ENCODE data around the gene MYPN.
"Not testable (repeated sequence)": the region's sequence is repeated elsewhere in the genome, so short reads cannot be mapped to it uniquely, and the experiment has no call there.

The MYPN gene

DNA sequence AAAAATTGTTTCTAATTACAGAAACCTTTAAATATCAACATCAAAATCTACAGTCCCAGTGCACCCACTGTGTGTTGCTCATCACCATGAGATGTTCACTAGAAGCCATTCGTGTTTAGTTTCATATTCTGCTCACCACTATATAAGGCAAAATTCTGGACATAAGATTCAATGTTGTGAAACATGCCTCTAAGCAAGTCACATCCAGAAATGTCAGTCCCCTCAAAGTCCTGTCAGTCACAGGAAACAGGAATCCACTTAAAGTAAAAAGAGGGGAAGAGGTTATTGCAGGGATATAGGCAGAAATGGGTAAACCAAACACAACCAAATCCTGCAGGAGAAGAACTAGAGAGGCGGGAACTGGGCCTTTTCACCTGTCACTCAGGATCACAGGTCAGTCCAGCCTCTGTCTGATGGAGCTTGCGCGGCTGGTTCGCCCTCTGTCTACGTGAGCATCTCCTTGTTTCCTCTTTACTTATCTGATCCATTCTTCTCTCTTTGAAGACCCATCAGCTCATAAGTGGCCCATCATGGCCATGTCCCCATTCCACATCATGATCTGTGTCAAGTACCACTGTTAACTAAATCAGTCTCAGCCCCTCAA lies 58.4 kb downstream of the MYPN start:
- DNase-seq (ENCODE audit: low read depth in 2 of 2), result no peak

DNA sequence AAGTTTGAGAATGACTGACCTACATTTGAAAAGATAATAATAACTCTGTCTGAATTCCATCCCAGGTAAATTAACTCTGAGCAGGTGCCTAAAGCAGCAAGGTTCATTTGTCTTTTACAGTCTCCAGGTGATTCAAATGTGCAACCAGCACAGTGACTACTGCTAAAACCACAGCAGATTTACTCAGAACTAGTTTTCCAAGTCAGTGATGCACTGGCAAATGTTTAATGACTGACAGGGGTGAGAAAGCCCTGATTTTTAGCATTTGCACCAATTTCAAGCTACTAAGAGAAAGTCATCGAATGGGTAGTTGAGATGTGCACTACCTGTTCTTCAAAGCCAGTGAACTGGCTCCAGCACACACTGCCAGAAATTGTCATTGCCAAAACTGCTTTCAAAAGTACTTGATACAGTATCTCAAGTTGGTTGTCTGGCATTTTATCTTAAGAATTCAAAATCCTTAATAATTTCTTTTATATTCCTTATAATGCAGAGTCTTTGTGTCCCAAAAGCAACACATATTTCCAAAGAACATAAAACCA lies 62.3 kb downstream of the MYPN start:
- no peak for DNase-seq (ENCODE audit: low read depth in 2 of 2)

DNA sequence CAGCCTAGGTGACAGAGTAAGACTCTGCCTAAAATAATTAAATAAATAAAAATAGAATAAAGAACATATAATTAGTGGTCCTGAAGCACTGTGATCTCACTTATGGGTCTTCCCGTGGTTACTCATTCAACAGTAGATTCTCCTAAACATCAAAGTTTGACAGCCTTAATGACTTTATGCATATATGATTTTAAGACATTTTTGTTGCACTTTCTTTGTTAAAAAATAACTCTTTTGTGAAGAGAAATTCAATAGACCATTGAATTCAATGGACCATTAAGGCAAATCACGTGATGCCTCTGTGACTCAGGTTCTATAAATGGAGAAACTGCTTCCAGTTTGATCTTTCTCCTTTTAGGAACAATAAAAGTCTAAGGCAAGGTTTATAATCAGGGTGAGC lies 63.0 kb downstream of the MYPN start:
- no peak for DNase-seq (ENCODE audit: low read depth in 2 of 2)

DNA sequence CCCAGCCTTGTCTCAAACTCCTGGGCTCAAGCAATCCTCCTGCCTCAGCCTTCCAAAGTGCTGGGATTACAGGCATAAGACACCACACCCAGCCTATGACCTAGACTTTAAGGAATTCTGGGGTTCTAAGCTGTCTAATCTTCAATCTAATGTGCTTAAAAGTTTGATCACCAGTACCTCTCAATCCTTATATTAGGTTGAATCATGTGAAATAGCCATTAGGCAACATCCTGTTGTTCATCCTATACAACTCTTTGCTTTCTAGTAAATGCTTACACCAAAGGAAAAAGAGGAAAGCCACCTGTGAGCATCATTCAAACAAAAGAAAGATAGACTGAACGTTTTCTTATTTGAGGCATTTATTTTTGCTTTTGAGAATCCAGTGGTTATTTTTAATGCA lies 66.7 kb downstream of the MYPN start:
- no peak for DNase-seq (ENCODE audit: low read depth in 2 of 2)

DNA sequence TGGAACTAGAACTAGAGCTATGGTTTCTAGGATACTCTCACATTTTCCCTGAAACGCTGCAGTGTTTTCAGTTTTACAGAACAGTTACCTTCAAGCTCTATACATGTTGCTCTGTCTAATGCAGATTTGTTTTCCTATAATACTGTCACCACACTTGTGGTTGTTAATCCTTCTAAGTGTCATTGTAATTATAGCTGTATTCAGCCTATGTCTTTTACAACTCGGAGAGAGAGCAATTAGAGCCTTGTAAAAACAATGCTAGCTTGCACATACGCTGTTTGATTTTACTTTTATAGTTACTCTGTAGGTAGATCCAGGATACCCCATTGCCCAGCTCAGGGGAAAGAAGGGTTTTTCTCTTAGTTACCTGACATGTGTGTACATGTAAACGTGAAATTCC lies 67.5 kb downstream of the MYPN start:
- no peak for DNase-seq (ENCODE audit: low read depth in 2 of 2)

DNA sequence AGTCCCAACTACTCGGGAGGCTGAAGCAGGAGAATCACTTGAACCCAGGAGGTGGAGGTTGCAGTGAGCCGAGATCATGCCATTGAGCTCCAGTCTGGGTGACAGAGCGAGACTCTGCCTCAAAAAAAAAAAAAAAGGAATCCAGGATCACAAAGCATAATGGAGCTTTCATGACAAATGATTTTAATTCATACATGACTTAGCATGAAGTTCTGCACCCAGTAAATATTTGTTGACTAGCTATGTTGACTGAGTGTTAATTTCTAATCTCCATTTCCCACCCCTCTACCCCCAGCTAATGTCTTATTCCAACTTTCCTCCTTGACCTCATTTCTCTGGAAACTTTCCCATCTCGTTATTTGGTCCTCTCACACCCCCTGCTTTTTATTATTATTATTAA lies 69.3 kb downstream of the MYPN start:
- DNase-seq (ENCODE audit: low read depth in 2 of 2), result no peak

DNA sequence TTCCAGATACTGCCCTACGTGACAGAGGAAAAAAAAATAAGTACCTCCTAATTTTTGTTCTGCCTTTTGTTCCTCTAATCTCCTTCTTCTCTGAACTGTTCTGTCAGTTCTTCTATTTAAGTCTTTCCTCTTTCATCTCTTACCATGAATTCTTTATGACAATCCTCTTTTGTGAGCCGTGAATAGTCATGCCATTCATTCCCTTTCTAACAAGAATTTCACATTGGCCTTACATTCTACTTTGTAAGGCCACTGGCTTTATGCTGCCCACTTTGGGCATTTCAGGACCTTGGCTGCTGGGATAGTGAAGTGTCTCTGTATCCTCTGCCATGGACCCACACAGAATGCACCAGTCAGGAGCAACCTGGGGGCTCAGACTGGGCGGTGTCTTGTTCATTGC lies 69.7 kb downstream of the MYPN start:
- no peak for DNase-seq (ENCODE audit: low read depth in 2 of 2)

DNA sequence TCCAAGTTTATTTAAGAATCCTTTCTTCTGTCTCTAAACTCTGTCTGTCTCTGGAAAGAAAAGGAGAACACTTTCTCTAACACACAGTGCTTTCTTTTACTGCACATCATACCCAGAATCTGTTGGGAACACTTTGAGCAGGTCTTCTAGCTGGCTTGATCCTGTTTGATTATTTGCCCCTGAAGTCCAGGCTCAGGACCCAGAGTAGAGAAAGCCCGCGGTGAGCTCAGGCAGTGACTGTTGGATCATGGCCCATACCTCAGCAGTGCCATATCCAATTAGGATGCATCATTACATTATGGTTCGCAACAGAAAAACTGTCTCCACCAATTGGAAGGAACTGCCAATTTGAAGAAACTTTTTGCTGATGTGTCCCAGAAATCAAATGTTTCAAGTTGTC lies 71.2 kb downstream of the MYPN start:
- no peak for DNase-seq (ENCODE audit: low read depth in 2 of 2)

DNA sequence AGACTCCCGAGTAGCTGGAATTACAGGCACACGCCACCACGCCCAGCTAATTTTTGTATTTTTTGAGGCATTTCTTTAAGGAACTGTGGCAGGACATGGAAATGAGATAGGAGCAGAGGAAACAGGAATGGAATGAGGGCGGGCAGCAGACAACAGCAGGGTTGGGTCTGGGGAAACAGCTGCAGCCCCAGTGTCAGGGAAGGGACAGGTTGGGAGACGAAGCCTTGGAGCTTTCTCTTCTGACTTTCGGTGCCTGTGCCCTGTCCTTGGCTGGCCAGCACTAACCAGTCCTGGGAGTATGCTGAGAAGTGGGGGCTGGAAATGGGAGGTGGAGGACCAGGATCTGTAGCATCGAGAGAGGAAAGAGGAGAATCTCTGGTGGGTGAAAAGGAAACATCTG lies 75.3 kb downstream of the MYPN start:
- no peak for DNase-seq (ENCODE audit: low read depth in 2 of 2)

DNA sequence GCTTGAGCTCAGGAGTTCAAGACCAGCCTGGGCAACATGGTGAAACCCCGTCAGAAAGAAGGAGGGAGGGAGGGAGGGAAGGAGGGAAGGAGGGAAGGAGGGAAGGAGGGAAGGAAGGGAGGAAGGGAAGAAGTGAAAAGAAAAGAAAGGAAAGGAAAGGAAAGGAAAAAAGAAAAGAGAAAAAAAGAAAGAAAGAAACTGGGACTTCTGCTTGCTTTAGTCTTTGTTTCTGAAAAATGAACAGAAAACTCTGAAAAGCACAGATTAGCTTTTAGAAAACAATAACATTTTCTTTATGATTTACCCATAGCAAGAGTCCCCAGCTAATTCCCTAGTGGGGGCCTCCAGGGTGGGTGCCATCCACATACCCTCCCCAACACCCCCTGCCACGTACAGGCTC lies 75.8 kb downstream of the MYPN start:
- DNase-seq (ENCODE audit: low read depth in 2 of 2), result no peak

DNA sequence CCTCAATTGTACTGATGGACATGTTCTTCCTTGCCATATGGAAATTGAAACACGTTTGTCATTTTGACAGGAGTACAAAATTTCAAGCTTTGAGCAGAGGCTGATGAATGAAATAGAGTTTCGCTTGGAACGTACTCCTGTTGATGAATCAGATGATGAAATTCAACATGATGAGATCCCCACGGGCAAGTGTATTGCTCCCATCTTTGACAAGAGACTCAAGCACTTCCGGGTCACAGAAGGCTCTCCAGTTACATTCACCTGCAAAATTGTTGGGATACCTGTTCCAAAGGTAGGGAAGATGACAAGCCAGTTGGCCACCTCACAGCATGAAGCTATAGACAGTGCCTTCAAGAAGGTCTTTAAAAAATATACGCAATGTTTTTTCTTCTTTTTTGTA lies 79.5 kb downstream of the MYPN start:
- DNase-seq (ENCODE audit: low read depth in 2 of 2), result no peak

DNA sequence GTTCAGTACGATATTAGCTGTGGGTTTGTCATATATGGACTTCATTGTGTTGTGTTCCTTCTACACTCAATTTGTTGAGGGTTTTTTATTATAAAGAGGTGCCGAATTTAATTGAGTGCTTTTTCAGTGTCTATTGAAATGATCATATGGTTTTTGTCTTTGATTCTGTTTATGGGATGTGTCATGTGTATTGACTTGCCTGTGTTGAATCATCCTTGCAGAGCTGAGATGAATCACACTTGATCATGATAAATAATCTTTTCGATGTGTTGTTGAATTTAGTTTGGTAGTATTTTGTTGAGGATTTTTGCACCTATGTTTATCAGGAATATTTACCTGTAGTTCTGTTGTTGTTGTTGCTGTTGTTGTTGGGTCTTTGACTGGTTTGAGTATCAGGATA lies 82.8 kb downstream of the MYPN start:
- no peak for DNase-seq (ENCODE audit: low read depth in 2 of 2)

DNA sequence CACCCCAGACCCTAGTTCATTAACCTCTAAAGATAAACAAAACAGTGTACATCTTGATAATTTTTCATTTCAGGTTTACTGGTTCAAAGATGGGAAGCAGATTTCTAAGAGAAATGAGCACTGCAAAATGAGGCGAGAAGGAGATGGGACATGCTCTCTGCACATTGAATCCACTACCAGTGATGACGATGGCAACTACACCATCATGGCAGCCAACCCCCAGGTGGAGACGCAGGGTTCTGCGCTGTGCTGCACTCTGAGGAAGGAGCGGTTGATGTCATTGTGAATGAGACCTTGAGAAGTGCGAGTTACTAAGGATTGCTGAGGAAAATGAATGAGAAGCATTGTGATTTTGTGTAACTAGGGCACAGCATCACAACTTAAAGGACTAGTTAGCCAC lies 85.0 kb downstream of the MYPN start:
- no peak for DNase-seq (ENCODE audit: low read depth in 2 of 2)

DNA sequence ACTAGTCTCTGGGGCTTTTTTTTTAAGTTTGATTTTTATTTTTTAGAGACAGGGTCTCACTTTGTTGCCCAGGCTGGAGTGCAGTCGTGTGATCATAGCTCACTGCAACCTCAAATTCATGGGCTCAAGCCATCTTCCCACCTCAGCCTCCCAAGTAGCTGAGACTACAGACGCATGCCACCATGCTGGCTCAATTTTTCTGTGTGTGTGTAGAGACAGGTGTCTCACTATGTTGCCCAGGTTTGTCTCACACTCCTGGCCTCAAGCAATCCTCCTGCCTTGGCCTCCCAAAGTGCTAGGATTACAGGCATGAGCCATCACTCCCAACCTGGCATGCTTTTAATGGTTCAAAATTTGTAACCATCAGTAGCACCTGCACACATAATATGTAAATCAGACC lies 86.5 kb downstream of the MYPN start:
- DNase-seq (ENCODE audit: low read depth in 2 of 2), result not testable (repeated sequence)

DNA sequence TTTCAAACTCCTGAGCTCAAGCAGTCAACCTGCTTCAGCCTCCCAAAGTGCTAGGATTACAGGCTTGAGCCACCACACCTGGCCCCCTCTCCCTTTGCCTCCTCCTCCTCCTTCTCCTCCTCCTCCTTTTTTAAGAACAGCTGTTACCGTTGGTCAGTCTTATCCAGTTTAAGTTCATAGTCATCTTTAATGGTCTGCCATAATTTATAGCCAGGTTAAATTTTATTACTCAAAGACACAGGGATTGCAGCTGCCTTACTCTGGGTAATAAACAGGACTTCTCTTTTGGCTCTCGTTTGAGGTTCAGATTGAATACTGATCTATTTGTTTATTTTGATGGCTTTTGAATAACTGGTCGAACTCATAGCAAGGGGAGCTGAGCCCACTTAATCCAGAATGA lies 87.4 kb downstream of the MYPN start:
- DNase-seq (ENCODE audit: low read depth in 2 of 2), result no peak

DNA sequence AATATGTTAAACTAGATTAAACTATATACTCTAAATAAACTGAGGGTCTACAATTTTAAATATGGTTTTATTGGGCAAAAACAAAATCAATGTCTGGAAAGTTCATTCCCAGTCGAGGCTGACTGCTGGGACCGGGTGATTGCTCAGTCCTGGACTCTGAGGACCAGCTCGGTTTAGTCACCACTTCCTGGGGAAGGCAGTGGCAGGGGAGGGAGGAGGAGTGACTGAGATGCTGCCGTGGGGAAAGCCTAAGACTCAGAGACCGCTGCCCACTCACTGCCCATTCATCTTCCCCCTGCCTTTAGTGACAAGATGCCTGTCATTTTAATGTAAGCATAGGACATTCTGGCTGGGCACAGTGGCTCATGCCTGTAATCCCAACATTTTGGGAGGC lies 93.7 kb downstream of the MYPN start:
- no peak for DNase-seq (ENCODE audit: low read depth in 2 of 2)

DNA sequence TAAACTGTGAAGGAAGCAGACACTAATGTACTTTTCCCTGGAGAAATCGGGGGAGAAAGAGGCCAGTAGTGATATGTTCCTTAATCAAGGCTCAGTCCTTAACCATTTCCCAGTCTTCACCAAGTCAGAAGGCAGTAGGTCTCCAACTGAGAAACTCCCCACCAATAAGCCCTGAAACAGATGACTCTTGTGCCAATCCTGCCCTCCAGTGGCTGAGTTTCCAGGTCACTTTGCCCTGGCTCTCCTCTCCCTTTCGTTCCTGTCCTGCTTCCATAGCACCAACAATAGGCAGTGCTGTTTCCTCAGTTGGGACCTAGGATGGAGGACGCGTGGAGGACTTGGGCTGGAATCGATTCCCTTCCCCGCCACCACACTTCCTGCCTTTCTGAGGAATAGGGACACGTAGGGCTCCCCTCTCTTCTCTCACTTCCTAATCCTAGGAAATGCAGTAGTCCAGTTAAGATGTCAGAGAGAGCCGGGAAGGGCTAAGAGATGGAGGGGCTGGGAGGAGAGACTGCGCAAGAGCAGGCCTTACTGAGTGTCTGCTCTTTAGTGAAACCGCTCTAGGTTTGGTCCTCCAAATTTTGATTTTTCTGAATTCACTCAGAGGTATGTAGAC lies 99.2 kb downstream of the MYPN start:
- peak; percentile 28 to 36 for DNase-seq (ENCODE audit: low read depth in 2 of 2)

DNA sequence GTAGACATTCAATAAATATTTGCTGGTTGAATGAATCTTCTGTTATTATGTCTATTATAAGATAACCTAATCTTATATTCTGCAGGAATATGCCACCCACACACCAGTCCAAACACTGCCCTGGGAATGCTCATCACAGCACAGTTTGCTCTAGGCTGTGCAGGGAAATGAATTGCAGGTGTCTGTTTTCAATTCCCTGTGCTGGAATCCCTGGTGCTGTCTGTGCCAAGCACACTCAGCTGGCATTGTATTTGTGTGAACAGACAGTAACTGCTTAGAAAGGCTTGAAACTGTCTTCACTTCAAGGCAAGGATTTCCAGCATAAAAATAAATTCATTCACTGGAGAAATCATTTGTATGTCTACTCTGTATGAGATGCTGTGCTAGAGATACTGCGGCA lies 102.4 kb downstream of the MYPN start:
- no peak for DNase-seq (ENCODE audit: low read depth in 2 of 2)

DNA sequence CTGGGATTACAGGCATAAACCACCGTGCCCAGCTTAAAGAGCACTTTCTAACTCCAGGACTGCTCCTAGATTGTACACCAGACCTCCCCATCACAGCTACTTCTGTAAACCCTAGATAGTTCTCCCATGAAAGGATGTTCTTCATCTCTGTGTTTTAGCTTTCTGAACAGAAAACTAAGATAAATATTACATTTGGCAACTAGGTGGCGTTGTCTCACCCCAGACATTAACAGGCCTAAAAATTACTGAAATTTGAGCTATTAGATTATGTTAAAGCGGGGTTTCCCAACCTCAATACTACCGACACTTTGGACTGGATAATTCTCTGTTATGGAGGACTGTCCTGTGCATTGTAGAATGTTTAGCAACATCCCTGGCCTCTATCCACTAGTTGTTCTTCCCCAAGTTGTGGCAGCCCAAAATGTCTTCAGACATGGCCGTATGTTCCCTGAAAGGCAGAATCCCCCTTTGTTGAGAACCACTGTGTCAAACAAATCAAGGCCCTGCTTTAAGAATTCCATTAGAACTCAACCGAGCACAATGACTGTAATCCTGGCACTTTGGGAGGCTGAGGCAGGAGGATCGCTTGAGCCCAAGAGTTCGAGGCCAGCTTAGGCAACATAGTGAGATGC lies 103.5 kb downstream of the MYPN start:
- no peak for DNase-seq (ENCODE audit: low read depth in 2 of 2)

DNA sequence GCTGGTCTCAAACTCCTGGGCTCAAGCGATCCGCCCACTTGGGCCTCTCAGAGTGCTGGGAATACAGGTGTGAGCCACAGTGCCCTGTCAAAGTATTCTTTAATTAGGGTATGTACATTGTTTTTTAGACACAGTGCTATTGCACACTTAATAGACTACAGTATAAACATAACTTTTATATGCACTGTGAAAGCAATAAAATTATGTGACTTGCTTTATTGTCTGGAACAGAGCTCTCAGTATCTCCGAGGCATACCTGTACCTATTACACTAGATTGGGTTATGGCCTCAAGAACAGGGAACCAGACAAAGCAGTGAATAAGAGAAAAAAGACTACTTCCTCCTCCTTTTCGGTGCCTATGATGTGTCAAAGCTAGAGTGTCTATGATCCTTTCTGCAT lies 109.5 kb downstream of the MYPN start:
- DNase-seq (ENCODE audit: low read depth in 2 of 2), result no peak

DNA sequence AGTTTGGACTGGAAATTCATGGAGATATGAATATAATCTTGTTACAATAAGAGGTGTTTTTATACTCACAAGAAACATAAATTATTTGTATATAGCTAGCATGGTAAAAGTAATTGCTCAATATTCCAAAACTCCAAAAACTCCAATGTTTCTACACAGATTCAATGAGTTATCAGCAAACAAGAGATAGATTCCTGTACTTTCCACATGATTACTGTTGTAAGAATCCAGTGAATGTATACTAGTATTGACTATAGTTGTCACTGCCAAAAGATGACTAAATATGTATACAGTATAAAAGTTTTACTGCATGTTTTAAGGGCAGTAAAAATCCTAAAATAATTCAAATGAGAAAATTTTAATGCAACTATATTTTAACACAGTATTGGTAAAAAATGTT lies 111.9 kb downstream of the MYPN start:
- DNase-seq (ENCODE audit: low read depth in 2 of 2), result no peak

DNA sequence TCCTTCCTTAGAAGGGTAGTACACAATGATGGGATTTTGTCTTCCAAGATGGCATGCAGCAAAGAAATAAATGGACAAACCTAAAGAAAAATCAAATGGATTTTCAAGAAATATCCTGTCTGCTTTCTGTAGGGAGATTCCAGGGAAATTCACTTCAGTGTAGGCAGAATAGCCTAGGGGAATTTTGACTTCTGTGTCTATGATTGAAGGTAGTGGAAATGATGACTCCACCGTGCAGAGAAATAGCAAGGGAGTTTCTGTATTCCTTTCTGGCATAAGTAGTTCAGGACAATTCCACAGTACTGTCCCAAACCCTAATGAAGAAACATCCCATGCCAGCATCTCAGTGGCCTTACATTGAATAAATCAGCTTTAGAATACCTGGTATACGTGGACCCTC lies 113.1 kb downstream of the MYPN start:
- no peak for DNase-seq (ENCODE audit: low read depth in 2 of 2)

DNA sequence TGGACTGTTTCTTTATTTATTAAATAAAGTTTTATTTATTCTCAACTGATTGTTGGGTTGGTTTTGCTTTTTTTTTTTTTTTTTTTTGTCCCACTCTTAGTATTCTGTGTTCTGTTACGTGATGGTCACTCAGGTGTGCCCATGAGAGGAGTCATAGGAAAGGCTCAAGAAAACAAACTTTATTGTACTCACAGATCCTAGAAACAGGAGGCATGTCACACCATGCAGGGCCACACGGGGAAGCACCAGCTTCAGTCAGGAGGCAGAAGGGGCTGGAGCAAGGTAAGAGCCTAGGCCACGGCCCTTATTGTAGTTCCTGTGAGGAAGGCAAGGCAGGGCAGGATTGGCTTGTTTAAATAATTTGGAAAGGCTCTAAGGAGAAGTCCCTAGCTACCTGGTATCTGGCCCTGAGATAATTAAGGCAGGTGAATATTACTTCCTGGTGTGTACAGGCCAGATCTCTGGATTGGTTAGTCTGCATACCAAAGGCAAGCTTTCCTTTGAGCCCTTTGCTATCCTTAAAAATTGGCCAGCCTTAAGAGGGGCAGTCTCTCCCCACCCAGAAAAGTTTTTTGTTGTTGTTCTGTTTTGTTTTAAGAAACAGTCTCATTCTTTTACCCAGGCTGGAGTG lies 114.4 kb downstream of the MYPN start:
- DNase-seq (ENCODE audit: low read depth in 2 of 2), result no peak
